ENCODE results near the gene DIP2B.

- TF ChIP-seq GATA2 (IDR thresholded peaks at IDR 0.05; ENCODE audit: low read depth, low read length) (no peak), GATA3 (IDR thresholded peaks at IDR 0.05; ENCODE audit: low read depth, low read length) (no peak)
These were observed 214.0 kb downstream of the DIP2B start for GRCh38 chr12:50718760-50719159.

Measured in SH-SY5Y (cell line).